HG03521 (cell line): ENCODE data around the gene SH3PXD2B.

Source experiments
- ATAC-seq: cut with Tn5 transposase; IDR thresholded peaks from one replicate; pipeline ENCODE4 v1.9.1; 2021; ENCODE audit warnings: mild to moderate bottlenecking, moderate library complexity; ENCODE audit not compliant: unreplicated experiment

The SH3PXD2B gene

GRCh38 chr5:172454358-172455086 lies at the start of gene SH3PXD2B:
SH3PXD2B (minus strand) TSS chr5:172454525; CDS start chr5:172454352, 173 bp downstream.
- no peak for ATAC-seq

- ATAC-seq: no peak
These were observed 48.6 kb upstream of the SH3PXD2B start for GRCh38 chr5:172502969-172503368.

GRCh38 chr5:172502410-172502809 lies 48.1 kb upstream of the SH3PXD2B start:
- no peak for ATAC-seq

GRCh38 chr5:172501708-172502320 lies 47.5 kb upstream of the SH3PXD2B start:
- ATAC-seq: no peak

GRCh38 chr5:172499287-172499686 lies 45.0 kb upstream of the SH3PXD2B start:
- no peak for ATAC-seq

GRCh38 chr5:172498431-172499129 lies 44.3 kb upstream of the SH3PXD2B start:
- no peak for ATAC-seq

- ATAC-seq: no peak
These were observed 43.4 kb upstream of the SH3PXD2B start for GRCh38 chr5:172497591-172498255.

- no peak for ATAC-seq
These were observed 42.5 kb upstream of the SH3PXD2B start for GRCh38 chr5:172496671-172497371.

- ATAC-seq: no peak
These were observed 40.5 kb upstream of the SH3PXD2B start for GRCh38 chr5:172494630-172495505.

GRCh38 chr5:172493906-172494305 lies 39.6 kb upstream of the SH3PXD2B start:
- no peak for ATAC-seq

- no peak for ATAC-seq
These were observed 39.1 kb upstream of the SH3PXD2B start for GRCh38 chr5:172493461-172493860.

- no peak for ATAC-seq
These were observed 38.7 kb upstream of the SH3PXD2B start for GRCh38 chr5:172493002-172493401.

- ATAC-seq: no peak
These were observed 37.9 kb upstream of the SH3PXD2B start for GRCh38 chr5:172492097-172492840.

GRCh38 chr5:172491481-172491880 lies 37.2 kb upstream of the SH3PXD2B start:
- ATAC-seq: no peak

GRCh38 chr5:172490514-172491461 lies 36.5 kb upstream of the SH3PXD2B start:
- ATAC-seq: no peak

- ATAC-seq: no peak
These were observed 33.9 kb upstream of the SH3PXD2B start for GRCh38 chr5:172488221-172488620.

- ATAC-seq: no peak
These were observed 33.3 kb upstream of the SH3PXD2B start for GRCh38 chr5:172487671-172488070.

- no peak for ATAC-seq
These were observed 32.6 kb upstream of the SH3PXD2B start for GRCh38 chr5:172486912-172487311.
